NB4 (cell line): ENCODE results near the gene MORN1.

Experiments used
- MYC ChIP-seq: IDR thresholded peaks from 2 replicates; pipeline ENCODE4 v1.6.1; 2011; ENCODE audit warnings: low read depth, low read length
- POLR2A ChIP-seq: IDR thresholded peaks from 2 replicates; pipeline ENCODE4 v1.6.1; 2011; ENCODE audit warnings: mild to moderate bottlenecking; ENCODE audit not compliant: insufficient read length; ENCODE audit errors: extremely low read depth
- TF ChIP-seq, protein P1 (sequence below): IDR thresholded peaks from one replicate; pipeline ENCODE4 v1.5.1; 2012; ENCODE audit warnings: low read depth, low read length

DNA sequence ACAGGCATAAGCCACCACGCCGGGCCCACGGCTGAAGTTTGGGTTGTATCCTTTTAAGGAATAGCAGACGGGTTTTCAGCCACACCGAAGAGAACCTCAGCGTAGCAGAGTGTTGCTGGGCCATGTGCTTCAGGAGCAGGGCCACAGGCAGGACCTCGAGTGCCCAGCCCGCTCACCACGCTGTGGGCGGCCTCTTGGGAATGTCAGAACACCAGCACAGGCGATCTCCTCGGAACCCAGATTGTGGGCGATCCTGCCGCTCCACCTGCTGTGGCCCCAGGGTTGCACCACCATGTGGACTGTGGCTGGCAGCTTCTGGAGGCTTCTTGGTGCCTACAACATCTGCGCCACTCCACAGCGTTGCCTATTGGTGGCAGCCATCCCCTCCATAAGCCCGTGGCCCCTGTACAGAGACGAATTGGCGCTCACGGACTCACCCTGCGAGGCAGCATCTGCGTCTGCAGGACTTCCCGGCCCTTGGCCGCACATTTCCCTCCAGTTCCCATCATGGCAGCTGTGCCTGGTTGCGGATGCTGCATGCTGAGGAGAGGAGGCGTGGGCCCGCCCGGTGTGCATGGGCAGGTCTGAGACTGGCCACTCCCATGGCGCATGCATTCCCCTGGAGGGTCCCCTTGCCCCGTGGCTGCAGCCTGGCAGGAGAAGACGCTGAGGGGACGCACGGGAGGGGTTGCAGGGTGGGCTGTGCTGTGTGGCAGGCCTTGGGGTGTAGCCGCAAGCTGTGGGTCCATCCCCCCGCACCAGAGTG is 93.9 kb downstream of the MORN1 start:
- TF ChIP-seq POLR2A (no peak), MYC (no peak)
- TF ChIP-seq, protein P1, sequence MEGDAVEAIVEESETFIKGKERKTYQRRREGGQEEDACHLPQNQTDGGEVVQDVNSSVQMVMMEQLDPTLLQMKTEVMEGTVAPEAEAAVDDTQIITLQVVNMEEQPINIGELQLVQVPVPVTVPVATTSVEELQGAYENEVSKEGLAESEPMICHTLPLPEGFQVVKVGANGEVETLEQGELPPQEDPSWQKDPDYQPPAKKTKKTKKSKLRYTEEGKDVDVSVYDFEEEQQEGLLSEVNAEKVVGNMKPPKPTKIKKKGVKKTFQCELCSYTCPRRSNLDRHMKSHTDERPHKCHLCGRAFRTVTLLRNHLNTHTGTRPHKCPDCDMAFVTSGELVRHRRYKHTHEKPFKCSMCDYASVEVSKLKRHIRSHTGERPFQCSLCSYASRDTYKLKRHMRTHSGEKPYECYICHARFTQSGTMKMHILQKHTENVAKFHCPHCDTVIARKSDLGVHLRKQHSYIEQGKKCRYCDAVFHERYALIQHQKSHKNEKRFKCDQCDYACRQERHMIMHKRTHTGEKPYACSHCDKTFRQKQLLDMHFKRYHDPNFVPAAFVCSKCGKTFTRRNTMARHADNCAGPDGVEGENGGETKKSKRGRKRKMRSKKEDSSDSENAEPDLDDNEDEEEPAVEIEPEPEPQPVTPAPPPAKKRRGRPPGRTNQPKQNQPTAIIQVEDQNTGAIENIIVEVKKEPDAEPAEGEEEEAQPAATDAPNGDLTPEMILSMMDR, result no peak
